ENCODE data around the gene RAB33B.

- TF ChIP-seq CTCF (IDR thresholded peaks at IDR 0.05; ENCODE audit: insufficient read depth, low read depth, low read length) (no peak), EZH2 (IDR thresholded peaks at IDR 0.05; ENCODE audit: insufficient read depth, low read length) (no peak)
Observed at GRCh38 chr4:139511320-139511719, 57.4 kb downstream of the RAB33B start.
